IMR-90 (cell line): ENCODE results near the gene TBRG4. TPM values are rescaled to one million over a fixed set of nuclear protein-coding genes. Genes with fewer than 3 reads are reported as not detected.

Experiments used
- ATAC-seq: fragments of 200-7000 bp; cut with Tn5 transposase; 2 replicates; pipeline ENCODE4 v1.9.1; 2020; ENCODE audit warnings: low read depth, mild to moderate bottlenecking, moderate library complexity
- BruUV-seq: library from RNA; stranded (reverse); fragments of 400-500 nt; replicated peaks from 2 replicates; lab custom pipeline; 2021; lab: Mats Ljungman, UMichigan
- CTCF ChIA-PET: fragments of 300-600 bp; formaldehyde crosslinking; extraction: SDS; loops from one replicate; lab custom pipeline; 2021; ENCODE audit warnings: antibody characterized with exemption; lab: Yijun Ruan, JAX
- POLR2A ChIA-PET: fragments of 300-600 bp; sonication (Branson Sonifier 250); formaldehyde crosslinking; loops from one replicate; lab custom pipeline; 2022; ENCODE audit warnings: antibody characterized with exemption; ENCODE audit not compliant: unreplicated experiment; lab: Charles Lee
- DNase-seq: peaks from one replicate; pipeline ENCODE4 v3.0.0; 2013
- H2AFZ ChIP-seq: replicated peaks from 2 replicates; pipeline ENCODE3; 2013; ENCODE audit warnings: low read length, mild to moderate bottlenecking; ENCODE audit not compliant: poor library complexity
- H2AK5ac ChIP-seq: 2 replicates; pipeline ENCODE4 v1.6.1; 2013; ENCODE audit warnings: low read depth, low read length, inconsistent platforms
- H2AK9ac ChIP-seq: replicated peaks from 2 replicates; pipeline ENCODE3; 2013; ENCODE audit warnings: mild to moderate bottlenecking, low read depth, low read length, moderate library complexity; ENCODE audit not compliant: poor library complexity
- H2BK120ac ChIP-seq: 2 replicates; pipeline ENCODE4 v1.6.1; 2013; ENCODE audit warnings: low read depth, low read length, inconsistent platforms
- H2BK15ac ChIP-seq: 3 replicates; pipeline ENCODE4 v1.6.1; 2013; ENCODE audit warnings: low read depth, low read length, inconsistent platforms
- H2BK20ac ChIP-seq: 2 replicates; pipeline ENCODE4 v1.6.1; 2013; ENCODE audit warnings: low read depth, mild to moderate bottlenecking, inconsistent platforms, low read length, moderate library complexity
- H2BK5ac ChIP-seq: 2 replicates; pipeline ENCODE4 v1.6.1; 2013; ENCODE audit warnings: mild to moderate bottlenecking, low read depth, low read length, inconsistent platforms; ENCODE audit not compliant: poor library complexity, severe bottlenecking
- H3K14ac ChIP-seq: replicated peaks from 2 replicates; pipeline ENCODE4 v1.6.1; 2013; ENCODE audit warnings: low read depth, low read length, inconsistent platforms
- H3K18ac ChIP-seq: 2 replicates; pipeline ENCODE4 v1.6.1; 2013; ENCODE audit warnings: low read depth, low read length, control low read depth
- H3K23ac ChIP-seq: 2 replicates; pipeline ENCODE4 v1.6.1; 2013; ENCODE audit warnings: low read depth, low read length, inconsistent platforms
- H3K27ac ChIP-seq: 2 replicates; pipeline ENCODE4 v1.5.1; 2013; ENCODE audit warnings: mild to moderate bottlenecking, control low read depth, low read length; ENCODE audit not compliant: insufficient read depth
- H3K27me3 ChIP-seq: 2 replicates; pipeline ENCODE4 v1.6.1; 2013; ENCODE audit warnings: low read length; ENCODE audit not compliant: control insufficient read depth, insufficient read depth
- H3K36me3 ChIP-seq: 2 replicates; pipeline ENCODE4 v1.6.1; 2013; ENCODE audit warnings: low read length, mixed read lengths; ENCODE audit not compliant: control insufficient read depth, insufficient read depth
- H3K4ac ChIP-seq: 2 replicates; pipeline ENCODE4 v1.6.1; 2013; ENCODE audit warnings: low read depth, low read length, inconsistent platforms
- H3K4me1 ChIP-seq: 2 replicates; pipeline ENCODE4 v1.6.1; 2013; ENCODE audit warnings: low read length, mixed read lengths; ENCODE audit not compliant: control insufficient read depth, insufficient read depth
- H3K4me2 ChIP-seq: 2 replicates; pipeline ENCODE4 v1.6.1; 2013; ENCODE audit warnings: low read depth, mild to moderate bottlenecking, control low read depth, low read length, moderate library complexity
- H3K4me3 ChIP-seq: 2 replicates; pipeline ENCODE4 v1.5.1; 2013; ENCODE audit warnings: low read depth, mild to moderate bottlenecking, control low read depth, low read length, moderate library complexity; ENCODE audit not compliant: insufficient read depth
- H3K56ac ChIP-seq: 2 replicates; pipeline ENCODE4 v1.6.1; 2013; ENCODE audit warnings: low read length, inconsistent platforms; ENCODE audit not compliant: insufficient read depth; ENCODE audit errors: extremely low read depth
- H3K79me1 ChIP-seq, 2 experiments: 2 replicates each; pipeline ENCODE4 v1.6.1; 2013; ENCODE audit warnings: low read length in 2 of 2, inconsistent platforms in 1 of 2, low read depth in 1 of 2
- H3K9ac ChIP-seq: 2 replicates; pipeline ENCODE4 v1.6.1; 2013; ENCODE audit warnings: low read depth, low read length, control low read depth
- H3K9me1 ChIP-seq: 2 replicates; pipeline ENCODE4 v1.6.1; 2013; ENCODE audit warnings: low read length, inconsistent platforms; ENCODE audit not compliant: insufficient read depth
- H3K9me3 ChIP-seq: 2 replicates; pipeline ENCODE4 v1.6.1; 2013; ENCODE audit warnings: low read length; ENCODE audit not compliant: control insufficient read depth, insufficient read depth
- H4K20me1 ChIP-seq: 2 replicates; pipeline ENCODE4 v1.6.1; 2013; ENCODE audit warnings: low read length, inconsistent platforms; ENCODE audit not compliant: insufficient read depth
- H4K5ac ChIP-seq: 2 replicates; pipeline ENCODE4 v1.6.1; 2013; ENCODE audit warnings: mild to moderate bottlenecking, low read depth, low read length, control low read depth
- H4K8ac ChIP-seq, 2 experiments: 2 replicates each; pipeline ENCODE4 v1.6.1; 2013; ENCODE audit warnings: low read depth in 2 of 2, low read length in 2 of 2, control low read depth in 1 of 2, inconsistent platforms in 1 of 2
- H4K91ac ChIP-seq: 2 replicates; pipeline ENCODE4 v1.6.1; 2013; ENCODE audit warnings: low read depth, low read length, inconsistent platforms; ENCODE audit not compliant: insufficient read depth
- BHLHE40 ChIP-seq: fragments of 150-350 bp; IDR thresholded peaks from 2 replicates; pipeline ENCODE4 v1.6.1; 2016; ENCODE audit warnings: mild to moderate bottlenecking, low read depth, low read length
- CEBPB ChIP-seq: IDR thresholded peaks from 2 replicates; pipeline ENCODE4 v1.6.1; 2012; ENCODE audit warnings: low read depth, low read length, improper control_type of control experiment
- CHD1 ChIP-seq: IDR thresholded peaks from 2 replicates; pipeline ENCODE4 v1.6.1; 2012; ENCODE audit warnings: low read depth, low read length, improper control_type of control experiment
- CTCF ChIP-seq: conservative IDR thresholded peaks from 2 replicates; pipeline ENCODE4 v1.5.1; 2012; ENCODE audit warnings: mild to moderate bottlenecking, low read depth, low read length, improper control_type of control experiment
- ELK1 ChIP-seq: fragments of 150-350 bp; IDR thresholded peaks from 2 replicates; pipeline ENCODE4 v1.6.1; 2016; ENCODE audit warnings: low read depth, mild to moderate bottlenecking, low read length, moderate library complexity, borderline replicate concordance
- FOS ChIP-seq: fragments of 150-350 bp; IDR thresholded peaks from 2 replicates; pipeline ENCODE4 v1.6.1; 2016; ENCODE audit warnings: low read depth, low read length
- MAFK ChIP-seq: IDR thresholded peaks from 2 replicates; pipeline ENCODE4 v1.6.1; 2012; ENCODE audit warnings: low read depth, low read length, improper control_type of control experiment
- MAZ ChIP-seq: IDR thresholded peaks from 2 replicates; pipeline ENCODE4 v1.6.1; 2012; ENCODE audit warnings: low read depth, mild to moderate bottlenecking, low read length, improper control_type of control experiment, moderate library complexity, borderline replicate concordance
- MXI1 ChIP-seq: IDR thresholded peaks from 2 replicates; pipeline ENCODE4 v1.6.1; 2012; ENCODE audit warnings: low read depth, mild to moderate bottlenecking, low read length, moderate library complexity, borderline replicate concordance
- NFE2L2 ChIP-seq: fragments of 150-350 bp; IDR thresholded peaks from 2 replicates; pipeline ENCODE4 v1.6.1; 2016; ENCODE audit warnings: low read depth, mild to moderate bottlenecking, low read length
- POLR2A ChIP-seq: IDR thresholded peaks from 2 replicates; pipeline ENCODE4 v1.6.1; 2012; ENCODE audit warnings: mild to moderate bottlenecking, low read depth, low read length
- RAD21 ChIP-seq: IDR thresholded peaks from 2 replicates; pipeline ENCODE4 v1.6.1; 2012; ENCODE audit warnings: low read length, improper control_type of control experiment
- RCOR1 ChIP-seq: IDR thresholded peaks from 2 replicates; pipeline ENCODE4 v1.6.1; 2012; ENCODE audit warnings: mild to moderate bottlenecking, low read length, improper control_type of control experiment; ENCODE audit not compliant: insufficient replicate concordance
- RFX5 ChIP-seq: IDR thresholded peaks from 2 replicates; pipeline ENCODE4 v1.8.0; 2012; ENCODE audit warnings: low read depth, mild to moderate bottlenecking, low read length, moderate library complexity
- SMC3 ChIP-seq: fragments of 150-350 bp; IDR thresholded peaks from 2 replicates; pipeline ENCODE4 v1.6.1; 2016; ENCODE audit warnings: low read depth, mild to moderate bottlenecking, antibody characterized with exemption, low read length, moderate library complexity
- USF2 ChIP-seq: fragments of 150-350 bp; IDR thresholded peaks from 2 replicates; pipeline ENCODE4 v1.6.1; 2017; ENCODE audit warnings: mild to moderate bottlenecking, antibody characterized with exemption, low read length, low read depth
- dilution Hi-C: fragments of 300-500 bp; cut with HindIII; formaldehyde crosslinking; loops from one replicate; pipeline ENCODE4 v1.14.3; 2018; ENCODE audit warnings: low sequenced_read_pairs; ENCODE audit not compliant: unreplicated experiment
- in situ Hi-C: fragments of 300-500 bp; cut with MboI; formaldehyde crosslinking; loops from 3 replicates; pipeline ENCODE4 v1.14.3; 2019; ENCODE audit warnings: low sequenced_read_pairs, inconsistent platforms, mixed read lengths
- intact Hi-C: fragments of 100-400 bp; cut with micrococcal nuclease; formaldehyde crosslinking; loops from 2 replicates; pipeline ENCODE4 v1.10.0; 2022
- polyA plus RNA-seq, 3 experiments: library from polyadenylated mRNA; depleted of rRNA; stranded (reverse); fragments of >200 nt; gene quantifications; 2 replicates each; pipeline ENCODE4 v1.2.3, GENCODE V29; 2012; ENCODE audit warnings: low replicate concordance in 1 of 3
- total RNA-seq: library from RNA; depleted of rRNA; stranded (reverse); fragments of >200 nt; gene quantifications from 2 replicates; pipeline ENCODE4 v1.2.3, GENCODE V29; 2012

The TBRG4 gene
- total and polyA plus RNA-seq, 2 of the 4 experiments (the other 2 are of a cell fraction), result 71.6 to 77.6 TPM

- Histone ChIP-seq H4K5ac (no peak overlapping the region), H3K36me3 (no peaks in the 10 kb centered on the region), H3K23ac (no peak overlapping the region), H2AK9ac (no peak overlapping the region), H4K8ac (no peak overlapping the region), H2AFZ (no peak overlapping the region), H3K79me1 (peaks cover 7 to 14% of the 10 kb centered on the region in 2 experiments; a peak in 2 of 4 replicates), H3K4me1 (no peaks in the 10 kb centered on the region), H3K4ac (no peak overlapping the region), H2BK5ac (no peak overlapping the region), H3K18ac (no peak overlapping the region), H3K9me1 (no peaks in the 10 kb centered on the region), H3K9ac (no peak overlapping the region), H3K56ac (no peak overlapping the region), H2BK15ac (no peak overlapping the region), H3K9me3 (no peaks in the 10 kb centered on the region), H2BK20ac (no peak overlapping the region), H2AK5ac (no peak overlapping the region), H3K4me3 (no peak overlapping the region), H3K27me3 (peaks cover 19% of the 10 kb centered on the region), H4K20me1 (no peaks in the 10 kb centered on the region), H2BK120ac (no peak overlapping the region), H3K4me2 (no peak overlapping the region), H3K14ac (no peak overlapping the region), H3K27ac (no peak overlapping the region), H4K91ac (no peak overlapping the region)
- CTCF ChIA-PET, result interaction anchor here (0.5 to 1.0 kb wide), 2 partner anchors 21 to 757 kb away, joined by 3 read pairs; no protein-coding TSS in a partner anchor
- intact Hi-C loops (loop anchor here (5.0 kb wide), 1 partner anchor 233 kb away; no protein-coding TSS in a partner anchor), dilution Hi-C loops (no loop called here), in situ Hi-C loops (no loop called here)
- no peak for TF ChIP-seq CEBPB
- TF ChIP-seq MAFK, result no peak
- no peak for TF ChIP-seq CTCF
- TF ChIP-seq MAZ, result no peak
- no peak for TF ChIP-seq SMC3
- TF ChIP-seq FOS, result no peak
- TF ChIP-seq RAD21, result no peak
- no peak for TF ChIP-seq RCOR1
- no peak for TF ChIP-seq BHLHE40
- no peak for TF ChIP-seq MXI1
- no peak for TF ChIP-seq ELK1
- TF ChIP-seq NFE2L2, result no peak
- TF ChIP-seq USF2, result no peak
- no peak for TF ChIP-seq CHD1
- TF ChIP-seq RFX5, result no peak
- no peak for TF ChIP-seq POLR2A
- POLR2A ChIA-PET, result no interaction called here
- DNase-seq (no peak), ATAC-seq (no peak)
- BruUV-seq, result no TSS peak
Observed at GRCh38 chr7:45114926-45115325, 3.4 kb upstream of the TBRG4 start.
